ENCODE data around the gene PSMC5.
"Not testable (repeated sequence)": the region's sequence is repeated elsewhere in the genome, so short reads cannot be mapped to it uniquely, and the experiment has no call there.

Gene PSMC5

GRCh38 chr17:63838631-63839171 lies 11.5 kb downstream of the PSMC5 start:
- DNase-seq (ENCODE audit: low read depth in 2 of 2): no peak

DNA sequence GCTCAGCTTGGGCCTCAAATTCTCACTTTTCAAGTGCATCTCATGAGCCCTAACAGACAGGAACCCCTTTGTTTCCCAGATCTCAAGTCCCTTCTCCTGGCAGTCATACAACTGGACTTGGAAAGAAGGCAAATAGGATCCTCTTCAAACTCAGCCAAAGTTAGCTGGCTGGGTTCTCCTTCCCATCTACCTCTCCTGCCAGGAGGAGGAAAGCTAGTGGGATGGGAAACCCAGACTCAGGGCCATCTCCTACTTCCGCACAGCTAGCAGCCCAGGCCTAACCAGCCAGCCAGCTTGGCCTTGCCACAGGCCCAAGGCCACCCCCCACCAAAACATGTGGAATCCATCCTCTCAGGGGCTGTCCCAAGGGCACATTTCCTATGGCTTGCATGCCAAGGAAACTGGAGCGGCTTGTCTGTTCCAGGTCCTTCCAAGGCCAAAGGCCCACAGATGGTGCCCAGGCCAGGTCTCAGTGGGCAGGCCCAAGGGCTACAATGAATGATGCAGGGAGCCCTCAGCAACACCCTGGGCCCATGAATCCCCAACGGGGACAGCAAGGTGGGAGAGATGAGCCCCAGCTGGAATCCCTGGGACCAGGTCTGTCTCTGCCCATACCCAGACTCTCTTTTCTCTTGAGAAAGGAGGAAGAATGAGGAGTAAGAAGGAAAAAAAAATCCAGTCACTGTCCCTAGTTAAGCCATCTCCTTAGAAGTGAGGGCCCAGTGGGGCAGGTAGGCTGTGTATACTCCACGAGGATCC lies 13.5 kb downstream of the PSMC5 start:
- no peak for DNase-seq (ENCODE audit: low read depth in 2 of 2)

GRCh38 chr17:63841350-63842172 lies 14.3 kb downstream of the PSMC5 start:
- no peak for DNase-seq (ENCODE audit: low read depth in 2 of 2)

GRCh38 chr17:63842173-63842539 lies 14.9 kb downstream of the PSMC5 start:
- DNase-seq (ENCODE audit: low read depth in 2 of 2): no peak

DNA sequence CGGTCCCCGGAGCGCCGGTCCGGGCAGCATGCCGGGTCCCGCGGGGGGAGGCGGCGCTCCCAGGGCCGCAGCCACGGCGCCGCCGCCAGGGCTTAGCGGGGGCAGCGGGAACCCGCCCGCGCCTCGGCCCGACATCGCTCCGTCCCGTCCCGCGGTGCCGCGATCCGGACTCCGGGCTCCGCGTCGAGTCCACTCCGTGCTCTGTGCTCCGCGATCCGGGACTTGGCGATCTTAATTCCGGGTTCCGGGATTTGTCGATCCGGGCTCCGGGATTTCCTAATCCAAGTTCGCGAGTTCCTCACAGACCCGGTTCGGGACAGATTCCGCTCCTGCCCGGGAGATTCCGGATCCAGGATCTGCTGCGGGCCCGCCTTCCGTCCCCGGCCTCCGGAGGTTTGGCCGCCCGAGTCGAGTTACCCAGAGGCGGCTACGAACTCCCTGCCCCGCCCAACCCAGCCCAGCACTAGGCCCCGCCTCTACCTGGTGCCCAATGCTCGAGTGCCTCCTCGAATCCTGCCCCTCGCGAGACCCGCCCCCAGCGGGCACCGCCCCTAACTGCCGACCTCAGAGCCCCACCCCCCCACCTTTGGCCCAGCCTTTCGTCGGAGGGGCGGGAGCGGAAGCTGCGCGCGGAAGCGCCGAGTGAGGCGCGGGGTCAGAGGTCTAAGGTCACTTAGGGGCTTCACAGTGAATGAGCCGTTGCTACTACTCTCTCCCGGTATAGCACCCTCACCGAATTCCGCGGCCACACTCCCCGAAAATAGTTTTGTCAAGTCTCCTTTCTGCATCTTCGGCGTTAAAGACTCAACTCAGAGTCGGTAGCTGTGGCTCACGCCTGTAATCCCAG lies 15.5 kb downstream of the PSMC5 start, which contains the start of gene SMARCD2:
SMARCD2 (minus strand) TSS at position 146 of the 847 bp plus-strand sequence; CDS start at position 135, 11 bp downstream.
- peak; percentile 98 to 99 for DNase-seq (ENCODE audit: low read depth in 2 of 2)

DNA sequence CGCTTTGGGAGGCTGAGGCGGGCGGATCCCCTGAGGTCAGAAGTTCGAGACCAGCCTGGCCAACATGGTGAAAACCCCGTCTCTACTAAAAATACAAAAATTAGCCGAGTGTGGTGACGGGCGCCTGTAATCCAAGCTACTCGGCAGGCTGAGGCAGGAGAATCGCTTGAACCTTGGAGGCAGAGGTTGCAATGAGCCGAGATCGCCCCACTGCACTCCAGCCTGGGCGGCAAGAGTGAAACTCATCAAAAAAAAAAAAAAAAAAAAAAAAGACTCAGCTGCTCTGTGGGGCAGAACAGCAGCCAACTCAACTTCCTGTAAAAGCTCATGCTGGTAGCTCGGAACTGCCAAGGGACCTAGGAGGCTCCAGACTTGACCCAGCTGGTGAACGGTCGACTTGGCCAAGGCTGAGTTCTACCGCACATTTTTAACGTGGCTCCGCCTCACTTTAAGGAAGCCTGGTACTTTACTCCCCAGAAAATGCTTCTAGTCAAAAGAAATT lies 16.2 kb downstream of the PSMC5 start:
- DNase-seq (ENCODE audit: low read depth in 2 of 2): not testable (repeated sequence)

- DNase-seq (ENCODE audit: low read depth in 2 of 2): no peak
Measured at GRCh38 chr17:63843910-63844677, 16.9 kb downstream of the PSMC5 start.

GRCh38 chr17:63845509-63845908 lies 18.3 kb downstream of the PSMC5 start:
- no peak for DNase-seq (ENCODE audit: low read depth in 2 of 2)

DNA sequence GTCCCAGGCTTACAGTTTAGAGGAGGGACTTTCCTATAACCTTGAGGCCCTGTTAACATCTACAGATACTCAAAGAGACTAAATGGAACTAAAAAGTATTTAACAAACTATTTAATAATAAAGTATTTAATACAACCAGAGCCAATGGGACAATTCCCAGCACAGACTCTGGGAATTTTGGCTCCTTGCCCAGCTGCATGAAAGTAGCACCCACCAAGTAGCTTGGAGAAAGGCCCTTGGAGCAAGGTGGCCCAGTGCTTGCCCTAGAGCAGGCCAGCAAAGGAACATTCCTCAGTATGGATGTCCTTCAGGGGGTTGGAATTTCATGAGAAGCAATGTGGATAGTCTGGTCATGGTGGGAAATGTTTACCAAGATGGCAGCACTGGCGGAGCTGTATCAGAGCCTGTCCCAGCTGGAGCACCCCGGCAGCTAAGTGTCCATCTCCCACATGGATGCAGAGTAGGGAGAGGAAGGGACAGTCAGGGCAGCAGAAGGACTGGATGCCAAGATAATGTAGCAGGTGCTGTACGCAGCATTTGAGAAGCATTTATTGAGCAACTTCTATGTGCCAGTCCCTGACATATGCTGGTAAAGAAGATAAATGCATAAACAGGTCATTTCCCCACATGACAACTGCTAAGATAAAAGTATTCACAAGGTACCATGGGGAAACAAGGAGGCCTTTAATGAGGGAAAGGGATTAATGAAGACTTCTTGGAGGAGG lies 20.5 kb downstream of the PSMC5 start:
- no peak for DNase-seq (ENCODE audit: low read depth in 2 of 2)

- peak; percentile 96 to 97 for DNase-seq (ENCODE audit: low read depth in 2 of 2)
Measured at GRCh38 chr17:63848834-63849689, 21.8 kb downstream of the PSMC5 start.

DNA sequence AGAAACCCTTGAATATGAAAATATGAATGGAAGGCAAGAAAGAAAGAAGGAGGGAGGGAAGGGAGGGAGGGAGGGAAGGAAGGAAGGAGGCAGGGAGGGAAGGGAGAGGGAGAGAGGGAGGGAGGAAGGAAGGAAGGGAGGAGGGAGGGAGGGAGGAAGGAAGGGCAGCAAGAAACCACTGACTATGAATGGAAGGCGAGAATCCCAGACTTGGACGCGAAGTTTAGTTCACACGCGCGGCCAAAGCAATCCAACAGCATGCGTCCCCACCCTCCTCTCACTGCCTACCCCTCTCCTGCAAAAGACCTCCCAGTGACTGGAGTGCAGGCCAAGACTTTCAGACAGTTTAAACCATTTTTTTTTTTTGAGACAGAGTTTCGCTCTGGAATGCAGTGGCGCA lies 23.2 kb downstream of the PSMC5 start:
- DNase-seq (ENCODE audit: low read depth in 2 of 2): no peak

GRCh38 chr17:63853260-63853659 lies 26.0 kb downstream of the PSMC5 start:
- DNase-seq (ENCODE audit: low read depth in 2 of 2): no peak

DNA sequence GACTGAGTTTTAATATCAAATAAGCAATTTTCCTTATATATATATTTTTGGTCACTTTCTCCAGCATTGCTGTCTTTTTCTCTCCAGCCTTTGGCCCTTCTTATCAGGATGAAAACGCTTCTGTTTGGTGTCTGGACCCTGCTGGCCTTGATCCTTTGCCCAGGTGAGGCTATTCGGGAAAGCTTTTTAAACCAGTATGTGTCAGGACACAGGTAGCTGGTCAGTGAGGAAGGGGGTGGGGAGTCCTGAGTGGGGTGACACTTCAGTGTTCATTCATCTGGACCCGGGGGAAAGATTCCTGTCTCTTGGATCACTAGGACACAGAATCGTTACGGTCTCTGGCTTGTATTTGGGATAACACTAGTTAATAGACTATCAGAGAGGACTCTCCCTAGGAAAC lies 27.5 kb downstream of the PSMC5 start:
- no peak for DNase-seq (ENCODE audit: low read depth in 2 of 2)

GRCh38 chr17:63855185-63855584 lies 28.0 kb downstream of the PSMC5 start:
- DNase-seq (ENCODE audit: low read depth in 2 of 2): no peak

DNA sequence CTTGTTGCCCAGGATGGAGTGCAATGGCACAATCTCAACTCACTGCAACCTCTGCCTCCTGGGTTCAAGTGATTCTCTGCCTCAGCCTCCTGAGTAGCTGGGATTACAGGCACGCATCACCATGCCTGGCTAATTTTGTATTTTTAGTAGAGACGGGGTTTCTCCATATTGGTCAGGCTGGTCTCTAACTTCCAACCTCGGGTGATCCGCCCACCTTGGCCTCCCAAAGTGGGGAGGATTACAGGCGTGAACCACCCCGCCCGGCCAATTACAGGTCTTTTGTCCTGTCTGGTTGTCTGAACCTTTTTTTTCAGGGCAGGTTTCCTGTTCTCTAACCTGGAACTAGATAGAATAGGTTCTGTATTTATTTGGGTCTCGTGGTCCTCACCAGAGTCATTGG lies 29.2 kb downstream of the PSMC5 start:
- not testable (repeated sequence) for DNase-seq (ENCODE audit: low read depth in 2 of 2)

- DNase-seq (ENCODE audit: low read depth in 2 of 2): no peak
Measured at GRCh38 chr17:63859257-63859656, 32.0 kb downstream of the PSMC5 start.

DNA sequence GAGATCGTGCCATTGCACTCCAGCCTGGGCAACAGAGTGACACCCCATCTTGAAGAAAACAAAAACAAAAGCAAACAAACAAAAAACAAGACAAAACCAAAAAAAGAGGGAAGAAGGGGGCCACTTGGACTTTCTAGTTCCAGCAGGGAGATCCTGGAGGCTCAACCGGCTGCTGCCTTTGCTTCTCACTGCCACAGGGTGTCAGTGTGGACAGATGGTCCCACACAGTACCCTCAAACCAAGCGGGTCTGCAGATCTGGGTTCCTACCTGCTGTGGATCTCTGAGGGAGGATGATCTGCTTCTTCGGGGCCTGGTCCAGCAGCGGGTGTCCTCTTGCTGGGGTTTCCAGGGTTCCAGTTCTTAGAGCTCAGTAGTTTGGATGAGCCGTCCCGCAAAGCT lies 39.4 kb downstream of the PSMC5 start:
- not testable (repeated sequence) for DNase-seq (ENCODE audit: low read depth in 2 of 2)

- not testable (repeated sequence) for DNase-seq (ENCODE audit: low read depth in 2 of 2)
Measured at GRCh38 chr17:63869491-63870291, 42.5 kb downstream of the PSMC5 start.

Data from activated CD4-positive, alpha-beta T cell treated with anti-CD3 and anti-CD28 coated beads for 24 hours (primary cell).